HG03196 (cell line): ENCODE measurements around the gene SLIT3.

ENCODE experiments used
- ATAC-seq: cut with Tn5 transposase; IDR thresholded peaks from one replicate; pipeline ENCODE4 v1.9.1; 2021; ENCODE audit not compliant: unreplicated experiment

The SLIT3 gene

DNA sequence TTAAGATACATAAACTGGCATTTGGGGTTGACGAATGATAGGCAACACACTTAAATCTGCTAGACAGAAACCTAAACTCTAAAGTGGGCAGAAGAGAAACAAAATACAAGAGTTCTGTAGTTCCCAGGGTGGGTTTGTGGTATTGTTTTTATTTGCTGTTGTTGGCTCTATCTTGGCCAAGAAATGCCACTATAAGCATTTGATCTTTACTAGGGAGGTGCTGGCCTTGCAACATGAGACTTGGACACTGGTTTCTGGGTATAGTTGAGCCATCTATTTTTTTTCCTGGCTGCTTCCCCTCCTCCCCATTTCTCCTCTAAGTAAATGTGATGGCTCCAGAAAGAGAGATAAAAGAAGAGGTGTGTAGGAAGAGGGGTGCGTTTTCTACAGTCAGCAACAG, 251.2 kb downstream of the SLIT3 start:
- no peak for ATAC-seq

DNA sequence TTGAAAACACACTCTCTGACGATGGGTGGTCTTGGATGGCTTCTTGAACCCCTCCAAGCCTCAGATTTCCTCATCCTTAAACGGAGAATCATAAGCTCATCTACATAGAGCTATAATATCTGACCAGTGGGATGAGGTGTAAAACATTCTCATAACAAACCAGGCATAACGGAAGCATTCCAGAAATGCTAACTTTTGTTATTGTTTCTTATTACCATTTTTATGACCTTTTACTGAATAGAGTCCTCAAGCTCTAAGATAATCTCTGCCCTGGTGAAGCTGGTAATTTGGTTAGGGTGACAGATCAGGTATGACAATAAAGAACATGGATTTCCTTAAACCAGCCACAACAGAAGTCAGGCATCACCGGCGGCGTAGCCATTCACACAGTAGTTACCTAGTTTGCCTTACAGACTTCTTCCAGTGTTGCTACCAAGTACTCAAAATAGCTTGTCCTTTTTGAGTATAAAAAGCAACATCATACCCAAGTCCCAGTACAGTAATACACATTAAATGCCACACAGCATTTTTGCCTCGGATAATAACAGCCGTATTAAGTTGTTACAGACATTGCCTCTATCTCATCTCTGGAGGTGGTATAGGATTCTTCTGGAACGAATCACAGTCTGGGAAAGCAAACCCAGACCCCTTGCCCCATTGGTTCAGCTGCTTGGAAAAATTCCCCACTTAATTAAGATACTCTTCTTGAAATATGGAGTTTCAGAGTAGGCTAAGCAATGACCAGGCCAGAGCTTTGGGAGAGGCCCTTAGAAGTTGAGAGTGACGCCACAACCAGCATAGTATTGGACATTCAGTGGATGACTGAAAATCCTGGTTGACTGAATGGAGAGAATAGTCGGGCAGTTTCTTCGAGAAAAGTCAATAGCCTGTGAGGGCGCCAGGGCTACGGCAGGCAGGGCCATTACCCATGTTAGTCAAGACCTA, 252.5 kb downstream of the SLIT3 start:
- ATAC-seq: no peak

GRCh38 chr5:169044962-169045361, 256.0 kb downstream of the SLIT3 start:
- ATAC-seq: no peak

GRCh38 chr5:169041180-169041579, 259.8 kb downstream of the SLIT3 start:
- ATAC-seq: no peak

DNA sequence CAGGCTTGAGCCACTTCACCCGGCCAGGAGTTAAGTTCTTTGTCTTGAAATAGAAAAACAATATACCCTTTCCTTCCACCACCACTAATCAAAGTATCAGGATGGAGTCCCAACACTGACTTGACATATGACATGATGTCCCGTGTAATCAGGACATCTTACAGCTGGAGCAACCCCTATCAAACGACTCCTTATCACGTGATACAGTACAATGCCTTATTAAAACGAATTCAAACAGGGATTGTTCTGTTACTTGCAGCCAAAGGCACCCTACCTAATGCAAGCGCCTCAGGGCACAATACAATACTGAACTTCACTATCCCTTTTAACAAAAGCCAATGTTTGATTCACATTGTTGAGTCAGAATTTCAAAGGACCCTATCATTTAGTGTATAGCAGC, 261.3 kb downstream of the SLIT3 start:
- ATAC-seq: no peak

- no peak for ATAC-seq
Measured at GRCh38 chr5:169037466-169037865, 263.5 kb downstream of the SLIT3 start.

- no peak for ATAC-seq
Measured at GRCh38 chr5:169036079-169036805, 264.7 kb downstream of the SLIT3 start.

- ATAC-seq: no peak
Measured at GRCh38 chr5:169029661-169030274, 271.2 kb downstream of the SLIT3 start.

DNA sequence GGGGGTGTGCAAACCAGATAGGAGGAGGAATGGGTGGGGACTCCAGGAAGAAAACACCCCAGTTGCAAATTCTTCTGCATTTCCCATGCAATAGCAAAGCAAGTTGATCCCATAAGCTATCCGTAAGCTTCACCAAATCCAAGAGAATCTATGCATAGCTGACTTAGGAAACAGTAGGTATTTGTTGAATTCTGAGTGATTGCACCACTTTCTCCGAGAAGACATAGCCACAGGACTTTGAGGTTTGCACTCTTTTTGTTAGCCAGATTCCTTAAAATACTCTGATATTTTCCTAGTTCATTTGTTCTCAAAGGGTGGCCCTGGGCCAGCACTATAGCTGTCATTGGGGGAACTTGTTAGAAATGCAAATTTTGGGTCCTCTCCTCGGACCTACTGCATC, 271.9 kb downstream of the SLIT3 start:
- no peak for ATAC-seq

DNA sequence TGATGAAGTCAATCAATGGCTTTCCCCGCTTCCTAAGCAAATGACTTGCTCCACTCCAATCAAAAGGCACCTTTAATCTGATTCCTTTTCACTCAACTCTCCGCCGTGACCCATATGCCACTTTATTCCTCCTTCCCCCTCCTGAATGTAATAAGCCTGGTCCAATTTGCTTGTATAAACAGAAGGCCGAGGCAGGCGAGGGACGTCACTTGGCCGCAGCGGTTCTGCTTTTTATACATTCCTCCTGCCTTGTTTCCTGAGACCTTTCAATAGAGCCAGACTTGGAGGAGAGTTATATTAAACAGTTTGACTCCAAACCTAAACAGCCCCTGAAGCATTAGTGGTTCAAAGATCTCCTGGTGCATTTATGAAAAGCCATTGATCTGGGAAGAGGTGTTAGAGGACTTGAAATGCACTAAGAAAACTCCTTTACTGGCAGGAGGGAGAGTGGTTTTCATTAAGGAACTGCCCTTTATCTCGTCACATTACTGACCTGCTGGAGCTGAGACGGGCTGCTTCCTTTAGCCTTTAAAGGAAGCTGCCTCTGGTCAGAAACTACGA, 273.4 kb downstream of the SLIT3 start:
- no peak for ATAC-seq

DNA sequence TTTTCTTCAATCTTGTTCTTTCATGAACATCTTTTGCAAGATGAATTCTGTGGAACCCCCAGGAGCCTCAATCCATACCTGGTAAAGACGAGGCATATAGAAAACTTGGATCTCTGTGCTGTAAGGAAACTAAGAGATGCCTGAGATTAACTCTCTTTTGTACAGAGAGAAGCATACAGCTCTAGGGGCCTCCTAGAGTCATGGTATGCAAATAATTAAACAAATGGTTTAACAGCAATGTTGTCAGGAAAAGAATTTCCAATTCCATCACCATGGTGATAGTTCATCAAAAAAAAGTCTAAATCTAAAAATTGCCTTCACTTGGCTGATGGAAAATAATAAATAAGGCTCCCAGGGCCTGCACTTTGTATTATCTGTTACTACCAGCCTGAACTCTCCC, 275.4 kb downstream of the SLIT3 start:
- ATAC-seq: no peak

DNA sequence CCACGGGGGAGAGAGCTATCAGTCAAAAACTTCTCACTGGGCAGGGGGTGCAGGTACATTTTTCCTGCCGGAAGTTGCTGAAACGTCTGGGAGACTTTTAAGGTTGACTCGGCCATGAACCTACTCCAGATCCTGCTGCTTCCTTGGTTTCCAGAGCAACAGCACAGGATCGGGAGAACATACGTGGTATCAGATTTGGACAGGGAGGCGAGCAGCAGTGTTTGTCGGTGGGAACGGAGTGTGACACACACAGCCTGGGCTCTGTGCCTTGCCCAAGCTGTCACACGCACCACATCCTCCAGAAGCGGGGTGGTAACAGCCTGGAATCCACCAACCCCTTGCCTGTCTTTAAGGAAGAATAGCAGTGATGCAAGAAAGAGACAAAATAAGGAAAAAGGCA, 276.5 kb downstream of the SLIT3 start:
- no peak for ATAC-seq

GRCh38 chr5:169022718-169023117, 278.2 kb downstream of the SLIT3 start:
- ATAC-seq: no peak

DNA sequence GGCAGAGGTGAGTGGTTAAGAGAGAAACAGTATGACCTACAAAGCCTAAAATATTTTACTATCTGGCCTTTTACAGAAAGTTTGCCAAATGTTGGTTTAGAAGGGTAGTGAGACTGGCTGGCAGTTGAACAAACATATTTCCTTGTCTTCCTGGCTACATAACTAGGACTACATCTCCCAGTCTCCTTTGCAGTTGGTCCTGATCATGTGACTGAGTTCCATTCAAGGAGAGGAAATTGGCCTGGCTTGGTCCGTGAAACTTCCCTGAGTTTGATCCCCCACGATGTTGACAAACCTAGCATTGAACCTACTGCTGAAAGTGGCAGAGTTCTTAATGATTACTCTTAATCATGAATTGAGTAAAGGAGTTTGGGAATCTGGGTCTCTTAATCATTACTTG, 280.8 kb downstream of the SLIT3 start:
- no peak for ATAC-seq

DNA sequence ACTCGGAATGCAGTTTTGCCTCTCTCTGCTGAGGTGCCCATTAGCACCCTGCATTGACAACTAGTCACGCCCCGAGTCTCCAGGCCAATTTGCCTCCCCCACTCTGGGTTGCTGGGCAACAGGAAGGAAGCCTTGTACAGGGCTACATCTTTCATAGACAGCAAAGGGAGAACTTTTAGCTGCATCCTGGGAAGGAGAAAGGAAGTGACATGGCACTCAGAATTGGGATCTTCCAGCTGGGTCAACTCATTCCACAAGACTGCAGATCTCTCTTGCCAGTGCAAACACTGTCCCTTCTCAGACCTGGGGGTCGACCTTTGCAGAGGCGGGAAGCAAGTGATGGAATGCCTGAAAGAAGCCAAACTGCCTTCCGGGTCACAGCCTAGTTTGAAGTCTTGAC, 282.0 kb downstream of the SLIT3 start:
- no peak for ATAC-seq

- no peak for ATAC-seq
Measured at GRCh38 chr5:169015991-169016390, 284.9 kb downstream of the SLIT3 start.

GRCh38 chr5:169013846-169014245, 287.1 kb downstream of the SLIT3 start:
- ATAC-seq: no peak

- ATAC-seq: no peak
Measured at GRCh38 chr5:169013208-169013728, 287.7 kb downstream of the SLIT3 start.

GRCh38 chr5:169012450-169012849, 288.5 kb downstream of the SLIT3 start:
- ATAC-seq: no peak

DNA sequence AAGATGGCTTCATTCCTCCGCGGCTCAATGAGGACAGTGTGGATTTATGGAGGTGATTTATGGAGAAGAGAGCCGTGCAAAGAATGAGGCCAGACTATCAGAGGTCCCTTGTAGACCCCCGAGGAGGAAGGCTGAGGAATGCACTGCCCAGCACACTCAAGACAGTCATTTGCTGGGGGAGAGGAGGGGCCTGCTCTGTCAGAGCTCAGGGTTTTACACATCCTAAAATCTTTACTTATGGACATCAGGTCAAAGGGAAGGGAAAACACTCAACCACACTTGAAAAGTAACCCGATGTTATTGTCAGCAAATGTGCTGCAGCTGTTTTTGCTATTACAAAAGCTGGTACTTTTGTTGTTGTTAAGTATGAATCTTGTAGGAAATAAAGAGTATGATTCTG, 289.5 kb downstream of the SLIT3 start:
- ATAC-seq: no peak

DNA sequence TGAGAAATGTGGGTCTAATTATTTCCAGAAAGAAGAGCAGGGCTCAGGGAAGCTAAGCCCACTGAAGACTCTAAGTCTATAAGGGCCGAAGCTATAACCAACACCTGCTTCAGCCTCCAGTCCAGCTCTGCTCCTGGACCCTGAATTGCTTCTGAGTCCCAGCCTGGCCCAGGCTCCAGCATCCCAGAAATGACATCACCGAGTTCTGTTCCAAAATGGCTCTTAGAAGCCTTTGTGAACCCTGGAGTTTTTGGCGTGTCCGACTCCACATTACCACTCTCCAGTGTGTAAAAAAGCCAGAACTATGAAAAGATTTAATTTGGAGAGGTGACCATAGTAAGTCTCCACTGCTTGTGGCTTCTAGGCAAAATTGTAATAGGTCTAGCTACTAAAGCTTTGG, 289.9 kb downstream of the SLIT3 start:
- no peak for ATAC-seq
